ENCODE results near the gene ZMYND10. TPM values are rescaled to one million over a fixed set of nuclear protein-coding genes. Genes with fewer than 3 reads are reported as not detected.

ZMYND10 gene
- total and polyA plus RNA-seq, 9 of the 15 experiments (the other 6 are each of a cell fraction or from before 2014, with no cell fraction given): 0.20 to 2.8 (median 0.70) TPM

DNA sequence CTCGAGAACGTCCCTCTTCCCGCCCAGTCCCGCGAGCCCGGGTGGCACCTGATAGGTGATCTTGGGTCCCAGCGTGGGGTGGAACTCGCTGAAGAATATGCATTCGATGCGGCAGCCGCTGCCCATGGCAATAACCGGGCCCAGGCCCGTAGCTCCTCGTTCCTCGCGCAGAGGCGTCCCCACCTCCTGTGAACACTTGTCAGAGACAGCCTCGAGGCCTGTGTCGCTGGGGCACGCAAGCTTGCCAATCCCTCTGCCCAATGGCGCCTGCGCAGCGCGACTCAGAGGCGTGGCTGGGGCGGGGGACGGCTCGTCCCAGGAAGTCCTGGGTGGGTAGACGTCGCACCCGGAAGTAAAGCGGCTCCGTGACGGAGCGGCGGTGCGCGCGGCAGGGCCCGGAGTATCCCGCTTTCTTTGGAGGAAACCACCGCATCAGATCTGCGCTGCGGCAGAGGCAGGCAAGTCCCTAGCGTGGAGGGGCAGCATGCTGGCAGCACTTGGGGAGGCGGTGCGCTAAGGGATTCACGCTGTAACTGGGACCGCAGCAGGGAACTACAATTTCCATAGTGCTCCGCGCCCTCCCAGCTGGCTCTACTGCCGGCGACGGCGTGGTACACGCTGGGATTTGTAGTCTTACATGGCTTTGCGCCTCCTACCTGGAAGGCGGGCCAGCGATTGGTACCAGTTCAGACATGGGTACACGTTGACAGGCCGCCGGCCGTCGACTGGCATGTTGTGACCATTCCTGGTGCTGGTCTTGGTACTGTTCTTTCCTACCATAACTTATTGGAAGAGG is 5.2 kb upstream of the ZMYND10 start, which contains the start of the genes CYB561D2 and NPRL2 (continued):
- TF ChIP-seq, protein P1, sequence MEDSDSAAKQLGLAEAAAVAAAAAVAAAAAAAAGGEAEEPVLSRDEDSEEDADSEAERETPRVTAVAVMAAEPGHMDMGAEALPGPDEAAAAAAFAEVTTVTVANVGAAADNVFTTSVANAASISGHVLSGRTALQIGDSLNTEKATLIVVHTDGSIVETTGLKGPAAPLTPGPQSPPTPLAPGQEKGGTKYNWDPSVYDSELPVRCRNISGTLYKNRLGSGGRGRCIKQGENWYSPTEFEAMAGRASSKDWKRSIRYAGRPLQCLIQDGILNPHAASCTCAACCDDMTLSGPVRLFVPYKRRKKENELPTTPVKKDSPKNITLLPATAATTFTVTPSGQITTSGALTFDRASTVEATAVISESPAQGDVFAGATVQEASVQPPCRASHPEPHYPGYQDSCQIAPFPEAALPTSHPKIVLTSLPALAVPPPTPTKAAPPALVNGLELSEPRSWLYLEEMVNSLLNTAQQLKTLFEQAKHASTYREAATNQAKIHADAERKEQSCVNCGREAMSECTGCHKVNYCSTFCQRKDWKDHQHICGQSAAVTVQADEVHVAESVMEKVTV (CRISPR knock-in tag; IDR thresholded peaks at IDR 0.05): no peak
- TF ChIP-seq RBBP5 (IDR thresholded peaks at IDR 0.05; ENCODE audit: borderline replicate concordance, insufficient read depth, low read length, poor library complexity, severe bottlenecking): peak; percentile 74
- TF ChIP-seq ZNF696 (CRISPR knock-in tag; conservative IDR thresholded peaks at IDR 0.05): no peak
- no peak for TF ChIP-seq ZNF239 (CRISPR knock-in tag; IDR thresholded peaks at IDR 0.05)
- peak; percentile 94 for TF ChIP-seq CREM (IDR thresholded peaks at IDR 0.05; ENCODE audit: low read depth)
- no peak for TF ChIP-seq CBX1 (IDR thresholded peaks at IDR 0.05; ENCODE audit: low read depth)
- TF ChIP-seq MBD2 (IDR thresholded peaks at IDR 0.05; ENCODE audit: borderline replicate concordance, low read depth): peak; percentile 90
- no peak for TF ChIP-seq NFYB (IDR thresholded peaks at IDR 0.05; ENCODE audit: extremely low read depth, insufficient read length)
- TF ChIP-seq MTA1 (IDR thresholded peaks at IDR 0.05; ENCODE audit: borderline replicate concordance): peak; percentile 91
- no peak for TF ChIP-seq RBM39 (optimal IDR thresholded peaks at IDR 0.05; ENCODE audit: low read depth, low read length)
- TF ChIP-seq ZNF780A (CRISPR knock-in tag; IDR thresholded peaks at IDR 0.05): no peak
- TF ChIP-seq KLF6 (CRISPR knock-in tag; IDR thresholded peaks at IDR 0.05; ENCODE audit: borderline replicate concordance): 0 out of 2 replicates have a peak, but pooled peaks have one; percentile 53
- peak; percentile 70 for TF ChIP-seq C11orf30 (IDR thresholded peaks at IDR 0.05; ENCODE audit: low read depth)
- no peak for TF ChIP-seq LEF1 (IDR thresholded peaks at IDR 0.05)
- peak; percentile 79; the same call in 1 of the 2 replicates for TF ChIP-seq ELF4 (CRISPR knock-in tag; IDR thresholded peaks at IDR 0.05)
- no peak for TF ChIP-seq SRSF9 (IDR thresholded peaks at IDR 0.05; ENCODE audit: borderline replicate concordance, low read depth, low read length)
- TF ChIP-seq, protein P2, sequence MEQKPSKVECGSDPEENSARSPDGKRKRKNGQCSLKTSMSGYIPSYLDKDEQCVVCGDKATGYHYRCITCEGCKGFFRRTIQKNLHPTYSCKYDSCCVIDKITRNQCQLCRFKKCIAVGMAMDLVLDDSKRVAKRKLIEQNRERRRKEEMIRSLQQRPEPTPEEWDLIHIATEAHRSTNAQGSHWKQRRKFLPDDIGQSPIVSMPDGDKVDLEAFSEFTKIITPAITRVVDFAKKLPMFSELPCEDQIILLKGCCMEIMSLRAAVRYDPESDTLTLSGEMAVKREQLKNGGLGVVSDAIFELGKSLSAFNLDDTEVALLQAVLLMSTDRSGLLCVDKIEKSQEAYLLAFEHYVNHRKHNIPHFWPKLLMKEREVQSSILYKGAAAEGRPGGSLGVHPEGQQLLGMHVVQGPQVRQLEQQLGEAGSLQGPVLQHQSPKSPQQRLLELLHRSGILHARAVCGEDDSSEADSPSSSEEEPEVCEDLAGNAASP (IDR thresholded peaks at IDR 0.05): no peak
- no peak for TF ChIP-seq GATA2 (CRISPR knock-in tag; IDR thresholded peaks at IDR 0.05)
- TF ChIP-seq TARDBP (IDR thresholded peaks at IDR 0.05): no peak
- peak; percentile 88 for TF ChIP-seq NR2C2 (CRISPR knock-in tag; IDR thresholded peaks at IDR 0.05)
- peak; percentile 98 for TF ChIP-seq NR2C2 (tag; IDR thresholded peaks at IDR 0.05)
- no peak for TF ChIP-seq ZKSCAN3 (CRISPR knock-in tag; IDR thresholded peaks at IDR 0.05)
- no peak for TF ChIP-seq PRPF4 (IDR thresholded peaks at IDR 0.05; ENCODE audit: insufficient read depth, low read depth, low read length, poor library complexity, severe bottlenecking)
- TF ChIP-seq SUPT5H (IDR thresholded peaks at IDR 0.05): peak; percentile 70
- TF ChIP-seq ZNF75A (CRISPR knock-in tag; IDR thresholded peaks at IDR 0.05): no peak
- TF ChIP-seq HOXB6 (CRISPR knock-in tag; IDR thresholded peaks at IDR 0.05; ENCODE audit: borderline replicate concordance): no peak
- no peak for TF ChIP-seq RHOXF2B (CRISPR knock-in tag; conservative IDR thresholded peaks at IDR 0.05)
- no peak; the same call in 1 of the 2 replicates for TF ChIP-seq BHLHE40 (IDR thresholded peaks at IDR 0.05; ENCODE audit: low read length)
- no peak for TF ChIP-seq MCM2 (IDR thresholded peaks at IDR 0.05; ENCODE audit: low read depth)

Measured in K562 (cell line).